Retina (tissue), 1 donor: ENCODE measurements around the gene GSG1L.
A peak's percentile ranks its signal among the peaks of the same experiment; 100 is the strongest.

Source experiments
- DNase-seq: peaks from one replicate; pipeline ENCODE4 v3.0.0-alpha.2; 2016

Gene GSG1L

DNA sequence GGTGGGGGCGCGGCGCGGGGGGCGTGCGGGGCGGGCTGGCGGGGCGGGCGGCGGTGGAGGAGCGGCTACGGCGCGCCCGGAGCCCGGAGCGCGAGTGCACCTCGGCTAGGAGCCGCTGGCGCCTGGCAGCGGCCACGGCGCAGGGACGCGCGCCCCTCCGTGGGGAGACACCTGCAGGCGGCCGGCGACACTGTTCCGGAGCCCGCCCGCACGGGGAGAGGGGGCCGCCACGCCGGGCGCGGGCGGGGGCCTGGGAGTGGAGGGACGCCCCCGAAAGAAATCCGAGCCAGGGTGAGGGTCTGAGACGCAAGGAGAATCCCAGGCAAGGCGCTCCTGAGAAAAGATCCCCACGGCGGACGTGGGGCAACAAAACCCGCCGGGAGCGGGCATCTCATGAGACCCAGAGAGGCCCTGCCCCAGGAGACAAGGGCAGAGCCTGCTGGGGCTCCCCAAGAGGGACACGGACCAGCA, at the start of gene GSG1L:
GSG1L (minus strand) TSS at position 124 of the 471 bp plus-strand sequence. CDS start 290 bp downstream, outside the sequence.
- peak; percentile 47 for DNase-seq

DNA sequence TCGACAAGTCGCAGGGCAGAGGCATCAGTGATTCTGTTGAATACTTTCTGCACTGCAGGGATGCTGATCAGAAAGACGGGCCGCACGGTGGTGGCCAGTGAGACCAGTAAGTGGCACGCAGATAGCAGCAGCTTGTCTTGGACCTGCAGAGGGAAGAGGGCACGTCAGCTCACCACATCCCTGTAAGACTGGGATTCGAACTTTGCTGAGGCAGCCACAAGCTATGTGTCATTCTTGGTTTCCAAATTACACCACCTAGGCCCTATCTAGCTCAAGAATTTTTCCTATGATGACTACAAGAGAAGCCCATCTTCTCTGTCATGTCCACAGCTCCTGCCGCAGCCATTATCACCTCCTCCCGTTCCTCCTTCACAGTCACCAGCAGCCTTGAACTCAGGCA, 49.4 kb upstream of the GSG1L start:
- no peak for DNase-seq

DNA sequence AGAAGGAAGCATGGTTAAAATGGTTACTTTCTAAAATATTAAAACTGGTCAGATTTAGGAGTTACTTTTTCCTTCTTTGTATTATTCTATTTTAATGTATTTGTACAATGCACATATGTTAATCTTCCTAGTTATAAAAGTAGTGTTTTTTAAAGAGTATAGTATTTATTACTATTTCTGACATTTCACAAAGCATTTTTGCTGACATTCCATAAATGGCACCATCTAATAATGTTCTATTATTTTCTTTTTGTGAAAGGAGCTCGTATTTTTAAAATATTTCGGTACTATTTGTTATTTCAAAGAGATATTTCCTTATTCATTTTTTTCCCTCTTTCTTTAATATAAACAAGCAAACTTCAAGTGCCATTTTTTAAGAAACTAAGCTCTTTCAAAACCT, 47.5 kb upstream of the GSG1L start:
- no peak for DNase-seq

DNA sequence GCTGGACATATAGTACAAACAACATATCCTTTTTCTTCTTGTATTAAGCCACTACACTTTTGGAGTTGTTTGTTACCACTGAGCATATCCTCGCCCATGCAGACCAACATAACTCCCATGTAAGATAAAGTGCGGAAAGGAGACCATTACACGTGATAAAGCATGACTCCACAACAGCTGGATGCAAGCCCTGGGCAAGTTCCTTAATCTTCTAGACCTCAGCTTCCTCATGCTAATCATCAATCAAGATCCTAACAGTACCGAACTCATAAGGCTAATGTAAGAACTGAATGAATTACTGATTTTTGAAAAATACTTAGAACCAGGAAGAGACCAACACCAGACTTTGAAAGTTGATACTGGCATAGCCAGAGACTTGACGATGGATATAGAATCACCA, 47.0 kb upstream of the GSG1L start:
- DNase-seq, result no peak

DNA sequence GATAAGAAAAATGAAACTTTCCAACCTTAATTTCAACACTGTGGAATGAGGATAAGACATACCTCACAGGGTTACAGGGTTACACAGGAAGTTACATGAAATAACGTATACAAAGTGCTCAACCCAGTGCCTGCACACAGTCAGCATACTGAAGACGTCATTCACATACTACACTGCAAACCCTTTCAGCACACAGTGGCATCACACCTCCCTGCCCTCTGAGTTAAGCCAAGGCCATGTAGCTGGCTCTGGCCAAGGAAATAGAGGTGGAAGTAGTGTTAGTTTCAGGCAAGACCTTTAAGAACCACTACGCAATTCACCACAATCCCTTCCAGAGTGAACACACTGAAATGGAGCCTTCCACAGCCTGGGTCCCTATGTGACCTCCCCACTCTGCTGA, 46.6 kb upstream of the GSG1L start:
- DNase-seq, result no peak

DNA sequence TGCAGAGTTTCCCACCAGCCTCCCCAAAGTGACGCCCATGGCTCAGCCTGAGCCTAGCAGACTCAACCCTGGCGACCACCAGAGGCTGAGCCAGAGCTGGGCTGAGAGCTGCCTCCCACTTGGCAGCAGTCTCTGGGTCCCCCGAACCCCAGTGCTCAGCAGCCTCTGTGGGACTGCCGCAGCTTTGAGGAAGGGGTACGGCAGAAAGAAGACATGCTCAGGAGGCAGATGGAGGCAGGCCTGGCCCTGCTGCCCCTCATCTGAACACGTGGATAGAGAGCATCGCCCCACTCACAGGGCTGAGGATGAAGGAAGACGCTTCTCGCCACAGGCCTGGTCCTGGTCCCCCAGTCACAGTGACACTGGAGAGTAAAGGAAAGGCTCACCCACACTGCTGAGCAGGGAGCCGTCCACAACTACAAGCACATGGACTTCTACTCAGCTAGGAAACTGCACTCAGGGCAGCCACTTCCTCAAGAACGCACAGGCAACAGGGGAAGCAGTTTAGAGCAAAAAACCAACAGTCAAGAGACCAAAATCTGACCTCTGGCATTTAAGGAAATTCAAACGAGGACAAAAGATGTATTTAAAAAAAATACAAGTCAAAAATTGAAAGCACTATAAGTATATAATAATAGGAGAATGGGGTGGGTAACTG, 45.2 kb upstream of the GSG1L start:
- no peak for DNase-seq

DNA sequence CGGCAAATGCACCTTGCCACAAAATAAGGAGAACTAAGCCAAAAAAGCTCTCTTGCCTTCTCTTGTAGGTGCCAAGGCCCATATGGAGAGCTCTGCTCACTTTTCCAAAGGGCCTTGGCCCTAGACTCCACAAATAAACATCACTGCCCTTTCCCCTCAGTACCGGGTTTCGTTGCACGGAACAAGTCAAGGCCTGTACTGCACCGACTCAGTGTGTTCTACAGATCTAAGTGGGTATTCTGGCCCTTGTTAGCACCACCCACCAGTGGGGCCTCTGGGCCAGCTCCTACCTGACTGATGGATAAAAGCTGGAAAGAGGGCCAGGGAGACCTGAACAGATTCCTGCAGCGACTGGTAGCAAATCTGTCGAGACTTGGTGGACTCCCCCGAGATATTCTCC, 43.7 kb upstream of the GSG1L start:
- DNase-seq, result no peak

DNA sequence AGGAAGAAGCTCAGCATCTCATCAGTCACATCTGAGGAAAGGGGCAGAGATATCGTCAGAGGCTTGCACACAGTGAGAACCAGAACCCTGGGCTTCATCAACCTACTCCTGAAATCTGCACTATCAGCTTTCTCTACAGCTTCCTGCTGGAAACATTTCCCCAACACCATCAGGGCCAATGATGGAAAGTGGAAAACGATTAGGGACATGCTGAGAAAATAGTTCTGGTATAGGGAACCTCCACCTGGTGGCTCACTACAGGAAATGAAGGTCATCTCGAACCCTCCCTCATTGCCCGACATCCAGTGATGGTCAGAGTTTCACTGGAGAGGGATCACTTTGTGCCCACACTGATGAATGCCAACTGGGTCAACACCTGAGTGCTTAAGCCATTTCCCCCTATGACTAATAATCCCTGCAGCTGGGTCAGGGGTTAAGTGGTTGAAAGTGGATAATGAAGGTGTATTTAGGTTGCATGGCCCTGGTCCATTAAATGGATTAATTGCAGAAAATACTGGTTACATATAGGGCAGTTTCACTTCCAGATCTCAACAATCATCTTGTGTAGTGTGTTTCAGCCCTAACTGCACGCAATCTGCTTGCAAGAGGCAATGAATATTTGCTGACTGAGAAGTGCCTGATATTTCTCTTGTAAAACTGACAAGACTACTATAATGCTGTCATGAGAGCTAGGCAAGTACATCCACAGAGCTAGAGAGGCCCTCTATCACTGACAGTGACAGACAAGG, 43.1 kb upstream of the GSG1L start:
- DNase-seq, result no peak

DNA sequence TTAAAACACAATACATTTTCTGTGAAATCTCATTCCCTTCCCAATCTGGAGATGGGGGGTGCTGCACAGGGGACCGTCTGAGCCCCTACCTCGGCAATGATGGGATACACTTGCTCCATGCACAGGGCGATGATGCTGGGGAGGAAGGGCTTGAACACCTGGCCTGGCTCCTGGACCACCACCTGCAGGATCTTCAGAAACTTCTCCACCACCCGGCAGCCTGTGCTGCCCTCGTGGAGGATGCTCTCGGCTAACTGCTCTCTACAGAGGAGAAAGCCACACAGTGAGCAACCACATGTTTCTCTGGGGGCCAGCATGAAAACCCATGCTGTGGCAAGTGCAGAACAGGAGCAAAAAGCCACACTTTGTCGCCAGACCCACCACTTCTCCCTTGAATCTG, 42.4 kb upstream of the GSG1L start:
- no peak for DNase-seq

DNA sequence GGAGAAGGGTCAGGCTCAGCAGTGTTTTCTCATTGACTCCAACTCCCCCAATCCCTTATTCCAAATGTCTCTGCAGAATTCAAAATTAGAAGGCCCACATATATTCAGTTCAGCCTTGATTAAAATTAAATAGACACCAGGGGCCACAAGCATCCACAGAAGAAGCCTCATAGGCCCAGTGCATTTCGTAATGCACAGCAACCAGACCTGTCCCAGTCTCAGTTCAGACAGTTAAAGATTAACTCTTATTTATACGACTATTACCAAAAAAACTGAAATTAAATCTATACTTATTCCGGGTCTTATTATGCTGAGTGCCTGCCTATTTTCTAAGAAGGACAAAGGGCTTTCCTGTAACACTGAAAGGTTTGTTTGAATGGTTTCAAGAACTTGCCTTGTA, 41.8 kb upstream of the GSG1L start:
- DNase-seq, result no peak

DNA sequence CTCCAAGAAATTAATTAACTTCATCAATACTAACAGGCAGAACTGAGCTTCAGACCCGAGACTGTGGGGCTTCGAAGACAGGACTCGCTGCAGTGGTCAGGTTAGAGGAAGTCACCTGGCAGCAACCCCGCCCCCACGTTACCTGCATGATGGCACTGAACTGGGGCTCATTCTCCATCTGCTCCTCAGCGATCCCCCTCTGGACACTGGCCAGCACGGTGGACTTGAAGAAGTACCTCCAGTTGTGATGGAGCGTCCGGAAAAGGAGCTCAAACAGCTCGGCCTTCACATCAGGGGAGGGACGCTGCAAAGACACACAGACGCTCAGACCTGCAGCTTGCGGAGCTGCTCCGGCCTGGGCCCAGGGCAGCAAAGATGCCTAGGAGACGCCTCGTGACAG, 40.9 kb upstream of the GSG1L start:
- DNase-seq, result no peak

DNA sequence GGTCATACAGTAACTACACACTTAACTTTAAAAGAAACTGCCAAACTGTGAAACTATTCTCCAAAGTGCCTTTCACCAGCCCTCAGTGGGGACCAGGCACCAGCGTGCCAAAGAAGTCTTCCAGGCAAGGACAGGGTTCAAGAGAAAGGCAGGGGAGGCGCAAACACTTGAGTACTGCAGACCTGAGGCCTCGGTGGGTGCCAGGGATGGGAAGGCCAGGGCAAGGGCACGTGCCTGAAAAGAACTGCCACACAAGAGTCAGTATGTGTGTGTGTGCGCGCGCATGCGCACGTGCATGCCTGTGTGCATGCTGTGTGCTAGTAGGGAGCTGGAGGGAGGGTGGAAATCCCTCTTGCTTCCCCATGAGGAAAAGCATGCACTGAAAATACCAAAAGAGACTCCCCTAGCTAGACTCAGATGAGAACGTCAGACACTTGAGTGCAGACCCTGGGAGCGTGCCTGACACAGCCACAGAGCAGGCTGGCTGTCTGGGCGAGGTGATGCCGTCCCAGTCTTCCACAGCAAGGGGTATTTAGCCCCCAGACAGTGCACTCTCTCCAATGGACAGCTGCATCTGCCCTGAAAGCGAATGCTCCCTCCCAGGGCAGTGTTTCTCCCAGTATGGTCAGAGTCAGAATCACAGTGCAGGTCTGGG, 40.1 kb upstream of the GSG1L start:
- no peak for DNase-seq

DNA sequence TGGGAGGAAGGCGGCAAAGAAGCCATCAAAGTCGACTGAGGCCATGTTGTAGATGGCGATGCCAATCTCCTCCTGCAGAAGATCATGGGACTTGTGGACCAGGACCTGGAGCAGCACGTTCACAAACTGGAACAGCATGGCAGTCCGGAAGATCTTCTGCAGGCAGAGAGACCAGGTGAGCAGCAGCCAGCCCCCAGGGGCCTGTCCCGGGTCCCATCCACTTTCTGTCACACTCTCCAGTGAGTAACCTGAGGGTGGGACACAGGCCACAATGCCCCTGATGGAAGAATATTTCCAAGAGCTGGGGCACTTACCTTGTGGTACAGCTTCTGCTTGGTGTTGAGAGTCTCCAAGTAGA, 38.0 kb upstream of the GSG1L start:
- DNase-seq, result no peak

DNA sequence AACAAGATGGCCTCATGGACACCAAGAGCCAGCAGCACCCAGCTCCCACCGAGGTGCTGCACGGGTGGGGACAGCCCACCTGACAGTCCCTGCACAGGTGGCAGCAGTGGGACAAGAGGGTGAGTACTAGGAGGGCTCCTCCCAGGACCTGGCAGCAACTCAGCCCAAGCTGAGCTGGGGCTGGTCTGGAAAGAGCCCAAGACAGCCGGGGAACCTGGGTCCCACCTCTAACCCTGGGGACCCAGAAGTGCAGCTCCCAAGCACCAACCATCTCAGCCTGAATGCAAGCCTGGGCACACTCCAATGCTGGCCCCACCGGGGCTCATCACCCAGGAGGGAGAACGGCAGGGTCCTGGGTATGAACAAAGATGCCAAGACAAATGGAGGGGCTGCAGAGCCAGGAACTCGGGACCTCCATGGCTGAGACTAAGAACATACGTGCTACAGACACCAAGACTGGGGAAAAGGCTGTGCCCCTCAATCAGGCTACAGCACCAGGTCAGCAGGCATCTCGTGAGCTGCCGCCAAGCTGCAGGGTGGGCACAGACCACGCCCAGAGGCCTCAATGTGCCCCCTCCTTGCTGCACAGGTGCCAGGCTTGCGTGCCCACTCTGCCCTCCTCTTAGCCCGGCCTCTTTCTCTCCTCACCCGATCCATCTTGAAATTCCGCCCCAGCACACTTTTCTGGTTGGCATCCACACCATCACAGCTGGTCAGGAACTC, 37.5 kb upstream of the GSG1L start:
- no peak for DNase-seq

DNA sequence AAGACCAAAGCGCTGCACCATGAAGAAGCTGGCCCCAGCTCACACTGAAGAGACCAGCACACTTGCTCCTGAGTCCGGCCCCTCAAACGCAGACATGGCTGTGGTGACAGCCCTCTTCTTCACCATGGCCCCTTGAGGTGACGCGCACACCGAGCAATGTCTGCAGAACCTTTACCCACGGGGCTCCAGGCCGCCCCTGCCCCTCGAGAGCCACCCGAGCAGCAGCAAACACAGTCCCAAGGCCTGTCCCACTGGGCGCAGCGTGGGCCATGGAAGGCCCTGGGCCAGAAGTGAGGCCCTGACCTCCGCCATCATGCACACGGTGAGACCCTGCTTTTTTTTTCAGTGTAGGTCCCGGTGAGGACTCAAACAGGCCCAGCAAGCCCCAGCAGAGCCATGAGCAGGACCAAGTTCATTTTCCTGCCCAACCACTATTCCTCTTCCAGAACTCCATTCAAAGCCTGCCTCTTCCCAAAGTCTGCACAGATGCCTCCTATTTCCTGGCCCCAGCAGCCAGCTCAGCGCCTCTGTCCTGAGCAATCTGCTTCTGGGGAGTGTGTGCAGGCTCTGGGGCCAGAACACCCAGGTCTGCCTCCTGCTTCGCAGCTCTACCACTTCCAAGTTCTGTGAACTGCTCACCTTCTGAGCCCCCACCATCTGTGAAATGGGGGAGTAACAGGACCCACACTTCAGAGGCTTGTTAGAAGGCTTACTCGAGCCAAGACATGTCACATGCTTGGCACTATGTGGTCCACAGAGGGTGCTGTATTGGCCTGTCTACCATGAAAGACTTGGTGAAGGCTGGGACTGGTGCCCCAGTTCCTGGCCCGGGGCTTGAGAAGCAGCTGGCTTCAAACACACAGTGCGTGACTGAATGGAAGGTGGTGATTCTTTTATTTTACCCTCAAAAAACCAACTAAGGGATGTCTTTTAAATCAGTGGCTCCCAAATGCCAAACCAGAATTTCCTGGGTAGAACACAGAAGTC, 35.7 kb upstream of the GSG1L start:
- no peak for DNase-seq

DNA sequence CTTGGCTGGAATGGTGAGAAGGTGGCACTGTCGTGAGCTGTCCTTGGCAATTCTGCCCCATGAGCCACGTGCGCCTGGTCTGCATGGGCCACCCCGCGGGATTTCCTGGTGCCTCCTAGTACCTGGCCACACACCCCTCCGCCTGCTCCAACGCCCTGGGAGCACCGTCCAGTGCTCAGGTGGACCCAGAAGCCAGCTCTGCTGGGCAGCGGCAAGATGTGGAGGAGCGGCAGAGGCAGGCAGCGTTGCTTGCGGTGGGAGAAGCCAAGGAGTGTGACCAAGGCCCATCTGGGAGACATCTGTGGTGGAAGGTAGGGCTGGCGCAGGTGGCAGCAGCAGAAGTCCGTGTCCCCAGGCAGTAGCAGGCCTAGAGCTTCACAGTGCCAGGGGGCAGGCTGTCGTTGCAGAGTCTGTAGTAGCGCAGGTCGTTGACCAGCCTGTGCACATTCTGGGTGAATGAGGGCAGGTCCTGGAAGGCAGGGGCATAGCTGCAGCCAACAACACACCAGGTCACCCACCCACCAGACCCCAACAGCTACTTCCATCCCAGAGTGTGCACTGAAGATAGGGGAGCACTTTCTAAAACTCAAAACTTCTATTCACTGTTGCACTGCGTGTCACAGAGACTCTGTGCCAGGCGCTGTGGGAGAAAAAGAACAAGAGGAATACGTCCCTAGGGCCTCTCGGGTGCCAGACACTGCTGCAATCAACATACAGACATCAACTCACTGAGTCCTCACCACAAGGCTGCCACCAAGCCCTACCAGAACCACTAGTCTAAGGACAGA, 34.9 kb upstream of the GSG1L start:
- DNase-seq, result no peak

DNA sequence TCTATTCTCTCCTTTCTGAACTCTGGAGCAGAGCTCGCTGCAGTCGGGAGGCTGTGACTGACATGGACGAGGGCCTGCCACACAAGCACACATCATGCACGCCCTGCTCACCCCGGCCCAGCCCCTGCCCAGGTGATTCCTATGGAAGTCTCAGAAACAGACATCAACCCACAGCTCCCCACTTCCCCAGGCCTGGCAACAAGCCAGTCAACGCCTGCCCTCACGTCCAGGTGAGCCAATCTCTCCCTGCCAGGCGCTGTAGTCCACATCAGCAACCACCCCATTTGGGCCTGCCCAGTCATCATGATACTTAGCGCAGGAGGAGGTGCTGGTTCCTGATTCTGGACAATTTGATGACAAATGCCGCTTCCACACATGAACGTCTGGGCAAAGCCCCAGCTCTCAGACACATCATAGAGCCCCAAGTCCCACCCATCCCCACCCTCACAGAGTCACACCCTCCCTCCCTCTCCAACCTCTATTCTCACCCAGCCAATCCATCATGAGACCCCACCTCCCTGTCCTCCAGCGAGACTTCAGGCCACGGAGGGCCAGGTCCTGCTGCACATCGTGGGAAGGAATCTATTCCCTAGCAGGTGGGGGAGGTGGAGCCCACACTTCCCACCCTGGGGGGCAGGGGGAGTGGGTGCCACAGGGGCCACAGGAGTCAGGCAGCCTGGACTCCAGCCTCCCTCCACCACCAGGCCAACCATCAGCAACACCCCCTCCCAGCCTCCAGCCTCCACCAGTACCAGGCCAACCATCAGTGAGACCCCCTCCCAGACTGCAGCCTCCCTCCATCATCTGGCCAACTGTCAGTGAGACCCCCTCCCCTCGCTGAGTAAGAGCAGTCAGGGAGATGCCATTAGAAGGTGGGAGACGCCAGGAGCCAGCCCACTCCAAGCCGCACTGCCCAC, 33.7 kb upstream of the GSG1L start:
- no peak for DNase-seq

DNA sequence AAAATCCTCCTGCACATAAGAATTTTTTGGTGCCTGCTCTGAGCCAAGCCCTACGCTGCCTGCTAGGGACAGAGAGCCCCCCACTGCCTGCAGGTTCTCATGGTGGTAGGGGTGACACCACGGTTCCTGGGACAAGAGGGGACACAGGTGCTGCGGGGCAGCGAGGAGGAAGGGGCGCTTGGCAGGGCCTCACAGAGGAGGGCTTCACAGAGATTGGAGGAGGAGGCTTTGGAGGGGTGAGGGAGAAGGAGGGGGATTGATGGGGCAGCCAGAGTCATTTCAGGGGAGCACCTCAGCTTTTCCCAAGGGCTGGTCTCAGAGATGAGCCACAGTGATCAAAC, 29.8 kb upstream of the GSG1L start:
- no peak for DNase-seq

DNA sequence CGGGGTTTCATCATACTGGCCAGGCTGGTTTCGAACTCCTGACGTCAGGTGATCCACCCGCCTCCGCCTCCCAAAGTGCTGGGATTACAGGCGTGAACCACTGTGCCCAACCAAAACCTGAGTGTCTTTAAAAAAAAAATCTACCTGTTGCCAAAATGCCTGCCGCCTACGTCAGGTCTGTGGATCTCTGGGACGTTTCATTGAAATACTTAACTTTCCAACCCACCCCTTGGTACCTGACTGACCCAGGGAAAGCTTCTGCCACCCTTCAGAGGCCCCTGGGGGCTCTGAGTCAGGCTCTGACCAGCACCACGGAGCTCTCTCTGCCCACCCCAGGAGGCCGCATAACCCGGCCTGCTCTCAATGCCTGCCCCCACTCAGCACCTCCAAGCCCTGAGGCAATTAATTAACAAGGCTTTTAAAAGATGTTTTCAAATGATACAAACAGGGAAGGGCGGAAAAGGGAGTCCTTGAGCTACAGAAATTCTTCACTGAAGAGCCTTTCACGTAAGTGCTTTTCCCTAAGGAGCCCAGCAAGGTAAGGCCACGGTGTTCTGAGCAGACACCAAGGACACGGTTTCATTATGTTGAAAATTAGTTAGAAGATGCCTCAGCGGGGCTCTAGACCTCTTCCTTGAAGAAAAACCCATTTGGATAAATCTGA, 29.3 kb upstream of the GSG1L start:
- no peak for DNase-seq

DNA sequence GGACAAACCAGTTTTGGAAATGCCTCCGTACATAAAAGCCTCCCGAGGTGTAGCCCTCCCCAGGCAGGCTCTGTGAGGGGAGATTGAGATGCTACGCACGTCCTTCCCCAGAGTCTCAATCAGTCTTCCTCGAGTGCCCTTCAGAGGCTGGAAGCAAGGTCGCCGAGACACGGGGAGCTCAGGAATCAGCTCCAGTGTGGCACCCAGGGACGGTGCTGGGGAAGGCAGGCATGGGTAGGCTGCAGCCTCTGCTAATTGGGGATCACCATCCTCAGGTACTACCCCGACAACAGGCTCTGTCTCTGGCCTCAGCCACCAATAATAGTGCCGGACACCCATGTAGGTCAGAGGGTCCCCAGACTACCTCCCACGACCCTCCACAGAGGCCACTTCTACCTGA, 28.1 kb upstream of the GSG1L start:
- no peak for DNase-seq
